Endothelial cell of umbilical vein (primary cell): Measurements from ENCODE around the gene SERPINA12. TPM values are rescaled to one million over a fixed set of nuclear protein-coding genes. Genes with fewer than 3 reads are reported as not detected.

Experiments used
- BruUV-seq: library from RNA; stranded (reverse); fragments of 400-500 nt; replicated peaks from 2 replicates; lab custom pipeline; 2021; lab: Mats Ljungman, UMichigan
- CTCF ChIA-PET: fragments of 300-600, 350-600 bp; sonication (Branson Sonifier 250); formaldehyde crosslinking; loops from one replicate; lab custom pipeline; 2021; ENCODE audit warnings: antibody characterized with exemption, inconsistent platforms; lab: Charles Lee
- POLR2A ChIA-PET: fragments of 300-600, 350-600 bp; sonication (Branson Sonifier 250); formaldehyde crosslinking; loops from one replicate; lab custom pipeline; 2021; ENCODE audit warnings: antibody characterized with exemption, inconsistent platforms; lab: Charles Lee
- DNase-seq: peaks from one replicate; pipeline ENCODE4 v3.0.0-alpha.2; 2011; ENCODE audit warnings: low read depth, low spot score
- FAIRE-seq: peaks from 2 replicates; lab custom pipeline; 2011; peaks lifted over from hg19 to GRCh38; lab: Jason Lieb, UNC
- H2AFZ ChIP-seq: 2 replicates; pipeline ENCODE4 v1.6.0; 2012; ENCODE audit warnings: low read depth, low read length, control low read depth, inconsistent platforms
- H3K27ac ChIP-seq: 2 replicates; pipeline ENCODE4 v1.5.1; 2011; ENCODE audit warnings: low read depth, mild to moderate bottlenecking, control low read depth, low read length, moderate library complexity; ENCODE audit not compliant: insufficient read depth
- H3K27me3 ChIP-seq, 2 experiments: 2 replicates each; pipeline versions ENCODE4 v1.6.0 to v1.6.1; 2011; ENCODE audit warnings: low read length in 2 of 2, mixed read lengths in 1 of 2; ENCODE audit not compliant: control insufficient read depth in 2 of 2, insufficient read depth in 2 of 2
- H3K36me3 ChIP-seq, 2 experiments: 2 replicates in 1 of 2; 3 replicates in 1 of 2; pipeline ENCODE4 v1.5.1; 2011; ENCODE audit warnings: low read length in 2 of 2, mild to moderate bottlenecking in 1 of 2, moderate library complexity in 1 of 2; ENCODE audit not compliant: control insufficient read depth in 2 of 2, insufficient read depth in 2 of 2; ENCODE audit errors: extremely low read depth in 1 of 2
- H3K4me1 ChIP-seq: 3 replicates; pipeline ENCODE4 v1.5.1; 2011; ENCODE audit warnings: mild to moderate bottlenecking, low read length; ENCODE audit not compliant: control insufficient read depth, insufficient read depth; ENCODE audit errors: extremely low read depth
- H3K4me2 ChIP-seq: 2 replicates; pipeline ENCODE4 v1.6.1; 2011; ENCODE audit warnings: low read length, control low read depth, mixed read lengths; ENCODE audit not compliant: insufficient read depth
- H3K4me3 ChIP-seq, 3 experiments: fragments of 200-600 bp in 1 of 3; sonication (generic), shearing (Covaris generic) in 1 of 3; replicated peaks in 1 of 3; 2 replicates each; pipeline ENCODE4 v1.5.1; 2011 to 2016; ENCODE audit warnings: control low read depth in 3 of 3, low read length in 3 of 3, mild to moderate bottlenecking in 2 of 3, inconsistent platforms in 1 of 3, low read depth in 1 of 3, moderate library complexity in 1 of 3; ENCODE audit not compliant: insufficient read depth in 1 of 3
- H3K79me2 ChIP-seq: 2 replicates; pipeline ENCODE4 v1.6.0; 2012; ENCODE audit warnings: low read length, inconsistent platforms; ENCODE audit not compliant: control insufficient read depth, insufficient read depth
- H3K9ac ChIP-seq: replicated peaks from 2 replicates; pipeline ENCODE3; 2011; ENCODE audit warnings: low read length, control low read depth; ENCODE audit not compliant: insufficient read depth; ENCODE audit errors: extremely low read depth
- H3K9me1 ChIP-seq: replicated peaks from 3 replicates; pipeline ENCODE4 v1.6.0; 2011; ENCODE audit warnings: mild to moderate bottlenecking, low read length; ENCODE audit not compliant: control insufficient read depth, insufficient read depth; ENCODE audit errors: extremely low read depth
- H3K9me3 ChIP-seq: replicated peaks from 2 replicates; pipeline ENCODE4 v1.5.1; 2012; ENCODE audit warnings: low read length, inconsistent platforms; ENCODE audit not compliant: control insufficient read depth, insufficient read depth
- H4K20me1 ChIP-seq: replicated peaks from 2 replicates; pipeline ENCODE3; 2011; ENCODE audit warnings: mild to moderate bottlenecking, low read length; ENCODE audit not compliant: control insufficient read depth, insufficient read depth; ENCODE audit errors: extremely low read depth
- EZH2 ChIP-seq: IDR thresholded peaks from 2 replicates; pipeline ENCODE4 v1.6.1; 2012; ENCODE audit warnings: borderline replicate concordance, low read depth, mild to moderate bottlenecking, moderate library complexity, low read length, inconsistent platforms; ENCODE audit not compliant: severe bottlenecking
- FOS ChIP-seq: IDR thresholded peaks from 2 replicates; pipeline ENCODE4 v1.6.1; 2011; ENCODE audit warnings: mild to moderate bottlenecking, low read length, moderate library complexity, borderline replicate concordance; ENCODE audit not compliant: insufficient read depth
- GATA2 ChIP-seq: IDR thresholded peaks from 2 replicates; pipeline ENCODE4 v1.7.0; 2011; ENCODE audit warnings: low read depth, mild to moderate bottlenecking, moderate library complexity, mixed read lengths, low read length; ENCODE audit not compliant: insufficient read length, insufficient read depth
- JUN ChIP-seq: IDR thresholded peaks from 2 replicates; pipeline ENCODE4 v1.6.1; 2011; ENCODE audit warnings: borderline replicate concordance, low read depth; ENCODE audit not compliant: insufficient read length, insufficient read depth
- MYC ChIP-seq: IDR thresholded peaks from one replicate; pipeline ENCODE4 v1.6.1; 2011; ENCODE audit warnings: mild to moderate bottlenecking, low read depth, low read length
- POLR2A ChIP-seq: IDR thresholded peaks from 2 replicates; pipeline ENCODE4 v1.6.1; 2012; ENCODE audit warnings: low read depth, mild to moderate bottlenecking, control low read depth, low read length
- POLR2AphosphoS5 ChIP-seq: IDR thresholded peaks from 2 replicates; pipeline ENCODE4 v1.6.1; 2012; ENCODE audit warnings: low read depth, mild to moderate bottlenecking, control low read depth, low read length, moderate library complexity; ENCODE audit not compliant: insufficient read depth
- dilution Hi-C: fragments of 300-500 bp; cut with MboI; formaldehyde crosslinking; loops from one replicate; pipeline ENCODE4 v1.15.0; 2019; ENCODE audit warnings: low sequenced_read_pairs; ENCODE audit not compliant: extremely low pct_ligation_motif_present
- intact Hi-C: fragments of 100-400 bp; cut with micrococcal nuclease; formaldehyde crosslinking; loops from one replicate; pipeline ENCODE4 v1.10.0; 2022
- polyA plus RNA-seq, 4 experiments: library from polyadenylated mRNA; depleted of rRNA in 3 of 4; stranded (reverse) in 3 of 4; unstranded in 1 of 4; fragments of >200 nt; gene quantifications; 2 replicates each; pipeline versions ENCODE4 v1.2.1 to v1.2.3, GENCODE V29; 2011 to 2012; ENCODE audit warnings: missing spikeins in 1 of 4
- total RNA-seq: library from RNA; stranded (reverse); gene quantifications from 2 replicates; pipeline ENCODE4 v1.2.3, GENCODE V29; 2021
- TF ChIP-seq, protein P1 (sequence below), 2 donors: IDR thresholded peaks; 1 replicate in 1 of 2; 2 replicates in 1 of 2; pipeline ENCODE4 v1.5.1; 2011; ENCODE audit warnings: low read length in 2 of 2, mild to moderate bottlenecking in 2 of 2, moderate library complexity in 2 of 2, control low read depth in 1 of 2, inconsistent platforms in 1 of 2, low read depth in 1 of 2; ENCODE audit not compliant: insufficient read depth in 1 of 2; ENCODE audit errors: extremely low read depth in 1 of 2
- TF ChIP-seq, protein P2 (sequence below): IDR thresholded peaks from 2 replicates; pipeline ENCODE4 v1.6.1; 2011; ENCODE audit not compliant: insufficient read depth, insufficient read length

SERPINA12 gene
- total and polyA plus RNA-seq, 2 donors (not counting 3 experiments of a cell fraction or from before 2014, with no cell fraction given), result not detected

DNA sequence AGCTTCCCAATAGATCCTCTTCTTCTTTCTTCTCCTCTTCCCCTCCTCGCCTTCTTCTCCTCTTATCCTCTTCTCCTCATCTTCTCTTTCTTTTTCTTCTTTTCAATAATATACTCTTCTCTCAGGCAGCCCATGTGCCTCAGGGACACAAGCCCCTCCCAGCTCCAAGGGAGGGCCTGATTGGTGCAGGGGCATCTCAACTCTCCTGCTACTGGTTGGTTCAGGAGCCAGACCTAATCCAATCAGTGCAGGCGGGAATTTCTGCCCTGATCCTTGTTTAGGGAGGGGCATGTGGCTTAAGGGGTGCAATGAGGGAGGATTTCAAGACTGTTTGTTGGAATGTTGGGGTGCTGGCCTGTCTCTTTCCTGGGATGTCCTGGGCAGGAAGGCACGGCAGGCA, 9.0 kb downstream of the SERPINA12 start:
- no TSS peak for BruUV-seq

DNA sequence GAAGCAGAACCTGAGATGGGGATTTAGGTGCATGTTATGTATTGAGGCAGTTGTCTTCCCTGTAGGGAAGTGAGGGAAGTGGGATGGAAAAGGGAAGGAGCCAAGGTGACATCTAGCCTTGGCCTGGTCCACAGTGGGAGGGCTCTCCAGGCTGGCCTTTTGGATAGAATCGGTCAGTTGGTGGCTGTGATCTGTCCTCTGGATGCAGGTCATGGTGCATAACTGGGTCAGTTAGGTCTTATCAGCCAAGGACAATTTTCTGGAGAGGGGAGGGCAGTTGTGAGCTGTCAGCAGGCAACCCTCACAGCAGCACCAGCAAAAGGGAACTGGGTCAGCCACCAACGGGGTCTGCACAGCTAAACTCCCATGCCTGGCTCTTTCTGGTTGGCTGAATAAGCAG, 9.6 kb downstream of the SERPINA12 start:
- H3K9me3 ChIP-seq, result no peaks in the 10 kb centered on the region
- FAIRE-seq, result no peak
- CTCF ChIA-PET, result interaction anchor here (2.3 kb wide), 1 partner anchor 13 kb away, joined by 13 read pairs; no protein-coding TSS in a partner anchor
- dilution Hi-C loops, result no loop called here
- H3K4me1 ChIP-seq, result no peaks in the 10 kb centered on the region
- no peak overlapping the region for H3K9ac ChIP-seq
- H2AFZ ChIP-seq, result no peak overlapping the region
- no peaks in the 10 kb centered on the region for H3K27me3 ChIP-seq
- no peak overlapping the region for H3K27ac ChIP-seq
- no peaks in the 10 kb centered on the region for H3K36me3 ChIP-seq
- H3K4me3 ChIP-seq, result no peak overlapping the region
- no peaks in the 10 kb centered on the region for H4K20me1 ChIP-seq
- DNase-seq, result no peak
- no peaks in the 10 kb centered on the region for H3K79me2 ChIP-seq
- POLR2A ChIA-PET, result no interaction called here
- H3K9me1 ChIP-seq, result no peaks in the 10 kb centered on the region
- H3K4me2 ChIP-seq, result no peak overlapping the region
- intact Hi-C loops, result no loop called here
- TF ChIP-seq JUN (no peak), GATA2 (no peak), POLR2A (no peak), MYC (no peak), EZH2 (no peak), FOS (no peak), POLR2AphosphoS5 (no peak)
- TF ChIP-seq, protein P1, sequence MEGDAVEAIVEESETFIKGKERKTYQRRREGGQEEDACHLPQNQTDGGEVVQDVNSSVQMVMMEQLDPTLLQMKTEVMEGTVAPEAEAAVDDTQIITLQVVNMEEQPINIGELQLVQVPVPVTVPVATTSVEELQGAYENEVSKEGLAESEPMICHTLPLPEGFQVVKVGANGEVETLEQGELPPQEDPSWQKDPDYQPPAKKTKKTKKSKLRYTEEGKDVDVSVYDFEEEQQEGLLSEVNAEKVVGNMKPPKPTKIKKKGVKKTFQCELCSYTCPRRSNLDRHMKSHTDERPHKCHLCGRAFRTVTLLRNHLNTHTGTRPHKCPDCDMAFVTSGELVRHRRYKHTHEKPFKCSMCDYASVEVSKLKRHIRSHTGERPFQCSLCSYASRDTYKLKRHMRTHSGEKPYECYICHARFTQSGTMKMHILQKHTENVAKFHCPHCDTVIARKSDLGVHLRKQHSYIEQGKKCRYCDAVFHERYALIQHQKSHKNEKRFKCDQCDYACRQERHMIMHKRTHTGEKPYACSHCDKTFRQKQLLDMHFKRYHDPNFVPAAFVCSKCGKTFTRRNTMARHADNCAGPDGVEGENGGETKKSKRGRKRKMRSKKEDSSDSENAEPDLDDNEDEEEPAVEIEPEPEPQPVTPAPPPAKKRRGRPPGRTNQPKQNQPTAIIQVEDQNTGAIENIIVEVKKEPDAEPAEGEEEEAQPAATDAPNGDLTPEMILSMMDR (IDR thresholded peaks at IDR 0.05; ENCODE audit: extremely low read depth in 1 of 2, insufficient read depth in 1 of 2, low read depth in 1 of 2, low read length in 2 of 2), result no peak
- TF ChIP-seq, protein P2, sequence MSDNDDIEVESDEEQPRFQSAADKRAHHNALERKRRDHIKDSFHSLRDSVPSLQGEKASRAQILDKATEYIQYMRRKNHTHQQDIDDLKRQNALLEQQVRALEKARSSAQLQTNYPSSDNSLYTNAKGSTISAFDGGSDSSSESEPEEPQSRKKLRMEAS, result no peak
- no TSS peak for BruUV-seq

More for the DNA sequence above, 9.0 kb downstream of the SERPINA12 start:
- TF ChIP-seq EZH2 (no peak), POLR2A (no peak)
- TF ChIP-seq, protein P1 (IDR thresholded peaks at IDR 0.05; ENCODE audit: extremely low read depth in 1 of 2, insufficient read depth in 1 of 2, low read depth in 1 of 2, low read length in 2 of 2), result no peak
- TF ChIP-seq, protein P2, result no peak
- H3K27me3 ChIP-seq, result no peaks in the 10 kb centered on the region
- H3K27ac ChIP-seq, result no peak overlapping the region
- no peak overlapping the region for H2AFZ ChIP-seq
- peaks cover under 1% of the 10 kb centered on the region for H3K9me3 ChIP-seq
- H3K4me3 ChIP-seq, result no peak overlapping the region
- no peak for DNase-seq
- ChIA-PET POLR2A (no interaction called here), CTCF (no interaction called here)
- no peaks in the 10 kb centered on the region for H4K20me1 ChIP-seq
- H3K36me3 ChIP-seq, result no peaks in the 10 kb centered on the region
- H3K9me1 ChIP-seq, result no peaks in the 10 kb centered on the region
- no peak overlapping the region for H3K4me2 ChIP-seq
- dilution Hi-C loops, result no loop called here
- intact Hi-C loops, result no loop called here
- H3K4me1 ChIP-seq, result no peaks in the 10 kb centered on the region
- no peak for FAIRE-seq
- no peak overlapping the region for H3K9ac ChIP-seq
- H3K79me2 ChIP-seq, result no peaks in the 10 kb centered on the region
